Left hindlimb (tissue), 1 donor: ENCODE results near the gene HINT3.
"Not testable (repeated sequence)": the region's sequence is repeated elsewhere in the genome, so short reads cannot be mapped to it uniquely, and the experiment has no call there.

ENCODE experiments used
- DNase-seq: peaks from one replicate; pipeline ENCODE4 v3.0.0-alpha.2; 2018

The HINT3 gene

DNA sequence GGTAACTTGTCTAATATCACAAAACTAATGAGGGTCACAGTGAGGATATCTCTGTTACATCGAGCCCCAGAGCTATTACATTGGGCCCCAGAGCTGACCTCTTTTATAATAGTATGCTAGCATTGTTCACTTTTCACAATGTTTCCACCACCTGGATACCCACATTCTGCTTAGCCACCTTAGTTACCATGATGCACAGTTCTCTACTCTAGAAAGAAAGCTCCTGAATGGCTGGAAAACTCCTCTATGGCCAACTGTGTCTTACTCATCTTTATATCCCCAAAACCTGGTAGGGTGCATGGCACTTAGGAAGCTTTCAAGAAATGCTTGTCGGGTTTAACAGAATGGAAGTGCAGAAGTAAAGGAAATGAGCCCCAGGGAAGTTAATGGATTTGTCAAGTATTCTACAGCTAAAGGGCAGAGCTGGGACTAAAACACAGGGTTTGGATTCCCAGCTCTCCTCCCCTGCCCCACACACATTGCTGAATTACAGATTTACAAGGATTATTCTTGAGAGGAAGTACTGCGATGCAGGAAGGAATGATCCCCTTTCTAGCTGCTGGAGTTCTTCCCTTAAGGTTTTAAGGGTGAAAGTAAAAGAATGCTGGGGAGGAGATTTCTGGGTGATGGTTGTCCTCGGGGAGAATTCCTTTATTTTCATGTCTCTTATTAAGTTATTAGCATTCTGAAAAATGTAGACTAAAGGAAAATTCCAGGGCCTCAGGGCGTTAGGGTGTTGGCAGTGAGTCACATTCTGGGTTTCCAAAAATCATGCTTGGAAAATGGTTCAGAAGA lies 16.1 kb upstream of the HINT3 start:
- no peak for DNase-seq

DNA sequence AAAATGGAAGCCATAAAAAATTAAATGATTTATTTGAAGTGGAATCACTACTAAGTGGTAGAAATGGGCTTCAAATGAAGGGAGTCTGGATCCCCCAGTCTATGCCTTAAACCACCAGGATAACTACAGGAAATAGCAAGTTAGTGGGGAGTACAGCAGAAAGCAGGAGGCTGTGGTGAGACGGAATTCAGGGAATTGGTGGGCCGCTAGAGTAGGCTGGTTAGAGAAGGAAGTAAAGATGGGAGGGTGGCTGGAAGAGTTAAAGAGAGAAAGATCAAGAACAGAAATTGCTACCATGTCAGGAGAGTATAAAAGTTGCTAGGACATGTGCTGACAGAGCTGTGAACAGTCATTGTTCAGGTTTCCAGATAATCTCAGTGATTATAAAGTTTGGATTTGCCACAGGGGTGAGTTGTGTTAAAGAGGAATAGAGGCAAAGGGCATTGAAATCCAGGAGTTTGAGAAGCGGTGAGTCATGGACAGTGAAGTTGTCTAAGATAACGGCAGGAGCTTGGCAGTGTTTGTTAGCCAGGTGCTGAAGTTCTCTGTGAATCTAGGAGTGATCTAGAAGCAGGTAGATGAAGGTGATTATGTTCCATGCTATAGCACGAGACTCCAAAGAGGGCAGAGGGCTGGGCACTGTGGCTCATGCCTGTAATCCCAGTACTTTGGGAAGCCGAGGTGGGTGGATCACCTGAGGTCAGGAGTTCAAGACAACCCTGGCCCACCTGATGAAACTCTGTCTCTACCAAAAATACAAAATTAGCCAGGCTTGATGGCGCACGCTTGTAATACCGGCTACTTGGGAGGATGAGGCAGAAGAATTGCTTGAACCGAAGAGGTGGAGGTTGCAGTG lies 13.7 kb upstream of the HINT3 start:
- DNase-seq, result no peak

DNA sequence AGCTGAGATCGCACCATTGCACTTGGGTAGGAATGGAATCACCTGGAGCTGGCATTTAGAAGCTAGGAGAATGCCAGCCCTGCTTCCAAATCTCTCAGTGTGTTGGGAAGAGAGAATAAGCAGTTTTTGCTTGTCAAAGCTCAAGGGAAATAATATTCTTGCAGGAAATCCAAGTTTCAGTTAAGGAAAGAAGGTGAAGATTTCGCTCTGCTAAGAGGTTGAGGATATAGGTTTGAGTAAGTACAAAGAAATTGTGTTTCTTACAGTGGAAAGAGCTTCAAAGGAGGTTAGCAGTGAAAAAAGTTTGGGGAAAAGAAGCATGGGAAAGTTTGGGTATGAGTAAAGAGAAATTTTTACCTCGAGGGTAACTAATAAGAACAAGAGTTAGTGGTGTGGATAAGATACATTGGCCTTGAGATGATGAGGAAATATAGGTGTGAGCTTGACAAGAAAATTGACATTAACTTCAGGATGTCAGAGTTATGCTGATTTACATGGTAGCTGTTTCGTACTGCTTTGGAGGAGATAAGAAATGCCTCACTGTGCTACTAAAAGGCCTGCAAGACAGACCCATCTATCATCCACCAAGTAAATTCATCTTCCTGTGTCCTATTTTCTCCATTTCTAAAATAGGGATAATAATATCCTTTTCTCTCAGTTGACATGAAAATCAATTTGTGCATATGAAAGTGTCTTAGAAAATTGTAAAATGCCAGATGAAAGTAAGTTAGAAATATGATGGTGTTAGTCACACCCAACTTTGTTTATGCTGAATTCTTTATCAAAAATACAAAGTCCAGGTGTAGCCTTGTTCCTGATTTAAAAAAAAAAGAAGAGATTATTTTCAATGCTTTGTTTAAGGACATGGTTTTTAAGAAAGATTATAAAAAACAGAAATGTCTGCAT lies 12.8 kb upstream of the HINT3 start:
- DNase-seq, result no peak

DNA sequence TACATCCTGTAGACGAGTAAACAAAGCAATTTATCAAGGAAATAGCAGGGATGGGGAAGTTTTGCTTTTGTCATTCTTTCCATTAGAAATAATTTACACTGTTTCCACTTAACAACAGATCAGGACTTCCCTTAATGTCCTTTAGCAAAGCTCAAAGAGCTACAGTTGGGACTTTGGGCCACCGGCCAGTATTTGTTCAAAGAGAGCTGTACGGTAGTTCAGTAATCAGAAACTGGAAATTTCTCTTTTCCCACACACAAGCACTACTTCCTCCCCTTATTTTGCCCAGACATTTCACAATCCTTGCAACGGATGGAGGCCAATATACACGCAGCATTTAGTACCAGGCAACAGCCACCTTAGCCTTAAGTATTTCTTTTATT lies 12.1 kb upstream of the HINT3 start:
- no peak for DNase-seq

DNA sequence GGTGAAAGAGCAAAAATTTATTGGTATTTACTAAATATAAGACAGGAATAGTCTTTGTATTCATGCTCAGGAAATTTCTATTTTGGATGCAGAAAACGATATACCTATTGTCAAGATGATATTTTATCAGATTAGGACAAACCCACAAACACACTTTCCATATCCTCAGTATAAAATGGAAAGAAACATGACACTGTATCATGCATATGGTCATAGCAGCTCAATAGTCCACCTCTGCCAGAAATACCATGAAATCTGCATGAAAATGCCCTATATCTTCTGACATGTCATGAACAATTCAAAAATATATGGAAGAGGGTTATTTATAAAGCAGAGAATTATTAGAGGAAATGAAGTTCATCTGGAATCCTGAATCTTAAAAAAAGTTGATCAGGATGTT lies 11.7 kb upstream of the HINT3 start:
- DNase-seq, result no peak

DNA sequence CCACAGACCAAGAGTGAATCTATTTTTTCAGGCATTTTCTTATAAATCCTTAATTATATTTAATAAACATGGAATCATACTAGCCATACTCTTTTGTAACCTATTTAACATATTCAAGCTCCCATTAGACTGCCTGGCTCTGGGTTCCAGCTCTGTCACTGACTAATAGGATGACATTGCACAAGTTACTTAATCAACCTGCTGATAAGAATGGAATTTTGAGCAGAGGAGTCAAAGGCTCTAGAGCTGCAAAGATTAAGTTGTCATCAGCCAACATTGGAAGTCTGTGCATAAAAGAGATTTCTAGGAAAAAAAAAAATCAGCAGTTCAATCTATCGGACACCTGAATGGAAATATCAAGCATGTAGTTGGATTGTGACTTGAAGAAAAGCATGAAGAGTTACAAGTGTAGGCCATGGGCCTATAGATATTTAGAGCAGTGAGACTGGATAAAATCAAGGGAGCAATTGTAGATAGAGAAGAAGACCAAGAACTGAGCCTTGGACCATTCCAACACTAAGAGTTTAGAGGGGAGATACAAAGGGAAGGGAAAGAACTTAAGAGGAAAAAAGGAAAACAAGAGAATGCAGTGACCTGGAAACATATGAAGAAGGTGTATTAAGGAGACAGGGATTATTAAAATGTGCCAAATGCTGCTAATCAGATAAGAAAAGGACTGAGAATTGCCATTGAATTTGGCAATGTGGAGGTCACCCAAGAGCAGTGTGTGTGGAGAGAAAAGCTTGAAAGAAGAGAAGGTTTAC lies 11.0 kb upstream of the HINT3 start:
- no peak for DNase-seq

DNA sequence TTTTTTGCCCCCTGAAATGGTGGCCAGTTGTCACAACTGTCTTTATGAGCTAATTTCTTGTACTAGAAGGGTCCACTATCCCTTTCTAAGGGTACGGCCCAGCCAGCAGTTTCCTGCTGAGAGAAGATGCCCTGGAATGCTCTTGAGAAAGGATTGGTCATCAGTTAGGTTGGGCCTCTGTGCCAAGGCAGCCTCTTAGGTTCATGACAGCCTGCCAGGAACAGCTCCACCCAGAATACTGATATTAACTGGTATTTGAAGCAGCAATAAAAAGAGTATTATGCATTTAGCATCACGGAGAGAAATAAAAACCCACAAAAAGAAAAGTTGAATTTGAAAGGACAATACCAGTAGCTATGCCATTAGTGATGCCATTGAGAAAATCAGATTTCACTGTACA lies 9.0 kb upstream of the HINT3 start:
- no peak for DNase-seq

DNA sequence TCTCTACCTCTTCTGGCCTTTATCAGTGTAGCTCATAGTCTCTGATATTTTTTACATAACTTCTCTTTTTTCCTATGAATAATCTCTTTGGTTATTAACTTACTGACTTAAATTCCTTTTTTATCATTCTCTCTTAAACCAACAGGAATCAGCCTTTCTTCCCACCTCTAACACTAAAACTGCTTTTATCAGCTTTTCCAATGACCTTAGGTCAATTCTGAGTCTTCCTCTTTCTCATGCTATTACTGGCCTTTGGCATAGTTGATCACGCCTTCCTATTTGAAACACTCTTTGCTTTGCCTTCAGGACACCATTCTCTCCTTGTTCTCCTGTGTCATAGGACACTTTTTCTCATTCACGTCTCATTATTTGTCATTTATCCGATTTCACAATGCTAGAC lies 8.1 kb upstream of the HINT3 start:
- no peak for DNase-seq

DNA sequence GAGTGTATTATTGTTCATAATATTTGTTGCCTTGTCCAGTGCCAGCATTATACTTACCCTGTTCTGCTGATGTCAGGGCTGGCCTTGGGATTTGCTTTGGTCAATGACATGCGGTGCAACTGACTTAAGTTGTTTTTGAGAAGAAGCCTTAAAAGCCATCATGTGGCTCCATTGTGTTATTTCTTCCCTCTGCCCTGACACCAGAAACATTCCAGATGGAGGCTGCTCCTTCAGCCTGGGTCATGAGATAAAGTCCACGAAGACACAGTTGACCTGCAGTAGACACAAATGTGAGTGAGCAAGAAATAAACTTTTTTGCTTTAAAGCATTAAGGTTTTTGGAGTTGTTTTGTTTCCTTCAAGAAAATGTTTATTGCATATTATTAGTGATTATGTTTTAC lies 7.5 kb upstream of the HINT3 start:
- no peak for DNase-seq

DNA sequence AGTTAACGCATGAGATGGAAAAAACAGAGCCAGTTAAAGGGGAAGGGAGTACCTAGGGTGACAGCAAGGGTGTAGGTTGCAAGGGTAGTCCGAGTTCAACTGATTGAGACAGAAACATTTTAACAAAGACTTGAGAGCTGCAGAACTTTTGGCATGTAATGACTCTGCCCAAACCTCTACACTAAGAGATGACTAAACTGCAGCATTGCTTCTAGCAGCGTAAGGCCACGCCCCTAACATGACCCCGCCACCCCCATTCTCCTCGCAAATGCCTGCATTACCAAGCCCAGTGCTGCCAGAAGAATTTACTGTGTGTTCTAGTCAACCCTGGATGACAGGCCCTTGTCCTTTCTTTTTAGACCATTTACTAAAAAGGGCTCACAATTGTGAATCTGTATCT lies 6.3 kb upstream of the HINT3 start:
- DNase-seq, result no peak

DNA sequence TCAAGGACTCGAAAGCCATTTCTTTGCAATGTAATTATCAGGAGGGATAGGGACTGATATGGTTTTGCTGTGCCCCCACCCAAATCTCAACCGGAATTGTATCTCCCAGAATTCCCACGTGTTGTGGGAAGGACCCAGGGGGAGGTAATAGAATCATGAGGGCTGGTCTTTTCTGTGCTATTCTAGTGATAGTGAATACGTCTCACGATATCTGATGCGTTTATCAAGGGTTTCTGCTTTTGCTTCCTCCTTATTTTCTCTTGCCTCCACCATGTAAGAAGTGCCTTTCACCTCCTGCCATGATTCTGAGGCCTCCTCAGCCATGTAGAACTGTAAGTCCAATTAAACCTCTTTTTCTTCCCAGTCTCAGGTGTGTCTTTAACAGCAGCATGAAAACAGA lies 5.9 kb upstream of the HINT3 start:
- DNase-seq, result not testable (repeated sequence)

DNA sequence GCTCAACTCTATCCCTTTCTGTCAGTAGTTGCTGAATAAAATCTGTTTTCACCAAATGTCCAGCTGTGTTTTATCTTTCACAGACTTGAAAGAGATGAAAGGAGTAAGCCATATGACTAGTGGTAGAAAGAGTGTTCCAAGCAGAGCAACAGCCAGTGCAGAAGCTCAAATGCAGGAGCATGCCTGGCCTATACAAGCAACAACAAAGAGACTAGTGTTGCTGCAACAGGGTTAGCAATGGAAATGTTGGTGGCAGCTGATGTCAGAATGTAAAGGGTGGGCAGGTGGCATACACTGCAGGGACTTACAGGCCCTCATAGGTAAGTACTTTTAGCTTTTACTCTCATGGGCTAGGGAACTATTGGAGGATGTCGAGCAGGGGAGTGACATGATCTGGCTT lies 5.2 kb upstream of the HINT3 start:
- no peak for DNase-seq

DNA sequence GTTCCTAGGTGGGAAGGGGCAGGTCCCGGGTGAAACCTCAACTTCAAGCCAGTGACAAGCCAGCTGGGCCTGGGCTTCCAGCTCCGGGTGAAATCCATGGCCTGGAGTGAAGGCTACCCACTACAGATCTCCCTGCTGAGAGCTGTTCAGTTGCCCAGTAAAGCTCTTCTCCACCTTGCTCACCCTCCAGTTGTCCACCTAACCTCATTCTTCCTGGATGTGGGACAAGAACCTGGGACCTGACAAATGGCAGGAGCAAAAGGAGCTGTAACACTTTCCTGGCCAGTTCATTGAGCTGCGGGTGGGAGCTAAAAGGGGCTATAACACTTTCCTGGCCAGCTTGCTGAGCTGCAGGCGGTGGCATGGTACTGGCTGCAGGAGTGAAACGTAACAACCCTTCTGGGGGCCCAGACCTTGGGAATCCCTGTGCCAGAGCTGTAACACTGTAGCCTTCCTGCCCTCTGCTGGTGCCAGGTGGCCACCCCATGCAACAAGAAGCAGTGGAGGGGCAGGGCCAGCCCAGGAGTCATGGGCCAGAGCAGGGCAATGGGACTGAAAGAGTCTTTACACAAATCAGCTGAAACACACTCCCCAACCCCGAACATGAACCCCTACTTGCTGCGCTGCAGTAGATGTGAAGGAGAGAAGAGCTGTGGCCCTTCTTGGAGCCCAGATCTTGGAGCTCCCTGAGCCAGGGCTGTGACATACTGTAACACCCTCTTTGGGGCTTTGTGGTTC lies 3.6 kb upstream of the HINT3 start:
- DNase-seq, result no peak

DNA sequence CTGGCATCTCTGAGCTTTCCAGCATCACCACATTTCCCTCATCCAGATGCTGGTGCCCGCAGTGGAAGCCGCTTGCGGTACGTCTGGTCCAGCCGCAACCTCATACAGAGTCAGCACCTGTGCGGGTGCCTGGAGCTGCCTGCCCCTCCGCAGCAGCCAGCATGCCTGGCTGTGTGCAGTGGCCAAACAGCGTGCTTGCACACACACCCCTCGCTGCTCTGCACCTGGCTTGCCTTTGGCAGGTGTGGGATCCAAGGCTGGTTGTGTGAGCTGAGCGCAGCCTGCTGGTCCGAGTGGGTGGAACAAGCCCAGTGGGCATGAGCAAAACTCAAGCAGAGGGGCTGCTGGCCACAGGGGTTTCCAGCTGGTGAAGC lies 3.1 kb upstream of the HINT3 start:
- DNase-seq, result no peak

DNA sequence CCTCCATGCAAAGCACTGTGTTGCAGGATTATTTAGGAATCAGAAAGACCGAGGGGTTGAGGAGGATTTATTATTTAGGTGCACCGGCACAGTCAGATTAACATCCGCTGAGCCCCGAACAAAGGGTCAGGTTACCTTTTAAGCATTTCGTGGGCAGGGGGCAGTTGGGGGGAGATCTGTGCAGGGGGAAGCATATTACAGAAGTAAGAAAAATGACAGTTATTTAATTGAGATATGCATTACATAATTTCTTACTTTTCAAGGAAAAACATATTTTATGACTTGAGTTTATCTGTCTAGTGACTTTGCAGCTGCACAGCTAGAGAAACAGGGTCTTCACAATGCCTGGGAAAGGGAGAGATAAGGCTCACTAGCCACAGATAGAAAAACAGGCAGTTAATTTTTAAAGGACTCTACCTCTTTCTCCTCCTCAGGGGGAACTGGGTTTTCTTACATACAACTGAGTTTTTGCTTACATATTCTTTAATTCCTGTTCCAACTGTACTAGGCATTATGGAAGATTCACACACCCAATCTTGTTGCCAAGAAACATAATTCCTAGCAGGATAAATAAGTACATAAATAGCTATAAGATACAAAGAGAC lies 1.7 kb upstream of the HINT3 start:
- DNase-seq, result no peak

DNA sequence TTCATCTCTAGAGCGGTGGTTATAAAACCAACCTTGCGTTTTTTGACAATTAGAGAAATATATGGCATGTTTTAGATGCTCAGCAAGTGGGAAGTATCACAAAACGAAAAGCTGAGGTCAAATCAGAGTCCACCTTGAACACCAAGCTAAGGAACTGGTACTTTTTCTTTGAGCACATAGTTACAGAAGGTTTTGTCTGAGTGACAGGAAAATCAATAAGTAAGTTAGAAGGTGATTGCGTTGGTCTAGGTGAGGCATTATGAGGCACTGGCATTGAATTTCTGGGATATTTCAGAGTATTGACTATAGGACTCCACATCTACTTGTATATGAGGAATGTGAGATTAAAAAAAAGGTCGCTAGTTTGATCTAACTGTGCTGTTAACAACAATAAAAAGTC lies 597 bp upstream of the HINT3 start:
- no peak for DNase-seq

DNA sequence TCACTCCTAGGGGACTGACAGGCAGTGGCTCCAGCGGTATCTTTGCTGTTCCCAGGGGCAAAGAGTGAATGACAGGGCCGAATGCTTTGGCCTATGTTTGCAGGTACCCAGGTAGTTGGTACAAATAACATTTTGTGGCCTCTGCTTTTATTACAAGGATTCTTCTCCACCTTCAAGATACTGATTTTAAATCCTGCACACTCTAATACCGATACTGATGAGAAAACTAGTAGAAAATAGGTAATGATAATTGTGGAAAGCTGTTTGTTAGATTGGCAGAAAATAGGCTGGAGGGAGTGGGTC lies 772 bp downstream of the HINT3 start:
- DNase-seq, result no peak

DNA sequence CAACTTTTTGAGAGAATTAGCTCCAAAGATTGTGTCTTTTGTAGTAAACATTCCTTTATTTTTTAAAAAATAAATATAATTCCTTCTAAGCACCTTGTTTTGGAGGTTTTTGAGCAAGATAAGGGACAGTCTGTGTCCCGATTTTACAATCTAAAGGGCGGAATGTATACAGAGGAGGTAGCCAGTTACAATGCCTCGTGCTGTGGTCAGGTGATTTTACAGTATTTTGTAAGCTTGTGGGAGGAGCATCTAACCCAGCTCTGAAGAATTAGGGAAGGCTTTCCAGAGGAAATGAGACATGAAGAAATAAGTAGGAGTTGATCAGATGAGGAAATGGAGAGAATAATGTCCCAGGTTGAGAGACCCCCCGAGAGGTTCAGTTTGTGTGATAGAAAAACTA lies 1.3 kb downstream of the HINT3 start:
- DNase-seq, result no peak

DNA sequence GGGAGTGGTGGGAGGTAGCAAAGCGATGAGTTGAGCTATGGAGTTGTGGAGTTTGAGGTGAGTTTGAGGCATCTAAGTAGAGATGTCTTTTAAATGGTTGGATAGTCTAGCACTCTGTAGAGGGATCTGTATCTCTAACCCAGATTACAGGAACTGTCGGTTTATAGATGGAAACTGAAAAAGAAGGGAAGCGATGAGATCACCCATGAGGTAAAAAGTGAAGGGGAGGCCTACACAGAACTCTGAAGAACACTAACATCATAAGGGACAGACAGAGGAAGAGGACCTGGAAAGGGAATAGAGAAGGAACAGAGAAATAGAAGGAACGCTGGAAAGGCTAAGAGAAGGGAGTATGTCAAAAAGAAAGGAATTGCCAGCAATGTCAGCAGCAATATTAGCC lies 2.5 kb downstream of the HINT3 start:
- no peak for DNase-seq

DNA sequence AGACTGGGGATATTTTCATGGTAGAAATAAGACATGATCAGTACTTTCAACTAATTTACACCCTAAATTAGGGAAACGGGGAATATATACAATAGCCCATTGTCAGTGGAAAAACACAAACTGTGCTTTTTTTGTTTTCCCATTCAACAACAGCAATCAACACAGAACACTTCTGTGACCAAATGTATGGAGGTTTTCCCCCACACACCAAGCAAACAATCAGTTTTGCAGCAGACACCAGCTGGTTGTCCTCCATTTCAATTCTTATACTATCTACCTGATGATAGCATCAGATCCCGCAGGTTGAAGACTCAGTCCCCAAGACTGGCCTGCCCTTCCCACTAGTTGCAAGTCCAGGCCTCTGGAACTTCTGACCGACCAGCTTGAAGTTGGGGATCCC lies 4.5 kb downstream of the HINT3 start:
- no peak for DNase-seq

DNA sequence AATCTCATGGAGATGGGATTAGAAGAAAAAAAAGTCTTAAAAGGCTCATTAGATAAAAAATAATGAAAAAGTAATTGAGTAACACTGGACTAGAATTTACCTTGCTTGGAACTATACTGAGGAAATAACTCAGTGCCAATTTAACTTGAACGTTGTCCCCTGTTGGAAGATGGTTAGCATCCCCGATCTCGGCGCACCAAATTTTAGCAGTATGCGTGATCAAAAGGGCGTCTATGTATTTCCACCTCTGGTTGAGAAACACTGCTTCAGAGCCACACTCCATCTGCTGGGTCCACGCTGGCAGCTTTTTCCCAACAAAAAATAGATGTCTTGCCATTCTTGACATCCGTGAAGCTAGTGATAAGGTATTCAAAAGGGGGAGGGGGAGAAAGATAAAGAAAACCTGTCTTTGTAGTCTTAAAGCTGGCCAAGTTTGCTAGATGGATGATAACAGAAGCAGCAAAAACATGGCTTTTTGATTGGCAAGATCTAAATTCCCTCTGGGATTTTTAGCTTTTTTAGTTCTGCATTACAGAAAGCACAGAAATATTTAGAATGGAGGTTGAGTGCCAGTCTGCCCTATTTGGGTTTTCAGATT lies 6.4 kb downstream of the HINT3 start:
- DNase-seq, result no peak
